H9 (cell line): Measurements from ENCODE around the gene TMC6. TPM values are rescaled to one million over a fixed set of nuclear protein-coding genes. Genes with fewer than 3 reads are reported as not detected.

ENCODE experiments used
- DNase-seq: peaks from one replicate; pipeline ENCODE4 v3.0.0-alpha.2; 2017
- H2AFZ ChIP-seq: one replicate; pipeline ENCODE4 v1.6.1; 2013; ENCODE audit warnings: mild to moderate bottlenecking, low read length, control low read depth, moderate library complexity
- H2AK5ac ChIP-seq: 2 replicates; pipeline ENCODE4 v1.6.1; 2013; ENCODE audit warnings: low read length, control low read depth, mixed read lengths; ENCODE audit not compliant: insufficient read length
- H2BK120ac ChIP-seq: one replicate; pipeline ENCODE4 v1.6.1; 2013; ENCODE audit warnings: low read depth, mild to moderate bottlenecking, low read length, control low read depth, inconsistent platforms; ENCODE audit not compliant: poor library complexity, severe bottlenecking
- H2BK12ac ChIP-seq: 2 replicates; pipeline ENCODE4 v1.6.1; 2013; ENCODE audit warnings: low read length, control low read depth, mixed read lengths, low read depth; ENCODE audit not compliant: insufficient read length
- H2BK15ac ChIP-seq: 2 replicates; pipeline ENCODE4 v1.6.1; 2013; ENCODE audit warnings: low read depth, low read length, control low read depth
- H2BK20ac ChIP-seq: one replicate; pipeline ENCODE4 v1.6.1; 2013; ENCODE audit warnings: low read depth, mild to moderate bottlenecking, low read length, control low read depth, inconsistent platforms; ENCODE audit not compliant: poor library complexity, severe bottlenecking
- H2BK5ac ChIP-seq: 2 replicates; pipeline ENCODE4 v1.6.1; 2013; ENCODE audit warnings: low read length, control low read depth, mixed read lengths; ENCODE audit not compliant: insufficient read length
- H3K14ac ChIP-seq: 2 replicates; pipeline ENCODE4 v1.6.1; 2013; ENCODE audit warnings: low read length, control low read depth; ENCODE audit not compliant: insufficient read depth
- H3K18ac ChIP-seq: 2 replicates; pipeline ENCODE4 v1.6.1; 2013; ENCODE audit warnings: low read depth, mild to moderate bottlenecking, mixed read lengths, low read length, control low read depth; ENCODE audit not compliant: insufficient read length
- H3K23ac ChIP-seq: 2 replicates; pipeline ENCODE4 v1.6.1; 2013; ENCODE audit warnings: low read length, control low read depth, mixed read lengths, low read depth; ENCODE audit not compliant: insufficient read length
- H3K23me2 ChIP-seq: 2 replicates; pipeline ENCODE4 v1.6.1; 2013; ENCODE audit warnings: low read depth, mild to moderate bottlenecking, mixed read lengths, low read length, control low read depth; ENCODE audit not compliant: insufficient read length, poor library complexity, severe bottlenecking
- H3K27ac ChIP-seq: 2 replicates; pipeline ENCODE4 v1.5.1; 2013; ENCODE audit warnings: low read length, control low read depth, mixed read lengths, low read depth; ENCODE audit not compliant: insufficient read length
- H3K27me3 ChIP-seq: 2 replicates; pipeline ENCODE4 v1.6.1; 2013; ENCODE audit warnings: low read length, control low read depth, inconsistent platforms; ENCODE audit not compliant: insufficient read depth
- H3K4ac ChIP-seq: 2 replicates; pipeline ENCODE4 v1.6.1; 2013; ENCODE audit warnings: low read depth, mild to moderate bottlenecking, control low read depth, inconsistent platforms, low read length, moderate library complexity
- H3K4me1 ChIP-seq: 2 replicates; pipeline ENCODE4 v1.6.1; 2013; ENCODE audit warnings: low read length, control low read depth, inconsistent platforms; ENCODE audit not compliant: insufficient read depth
- H3K4me2 ChIP-seq: 2 replicates; pipeline ENCODE4 v1.6.1; 2013; ENCODE audit warnings: low read length, control low read depth, mixed read lengths; ENCODE audit not compliant: insufficient read length, insufficient read depth
- H3K56ac ChIP-seq: 2 replicates; pipeline ENCODE4 v1.6.1; 2013; ENCODE audit warnings: low read depth, mild to moderate bottlenecking, mixed read lengths, low read length, control low read depth; ENCODE audit not compliant: insufficient read length
- H3K79me1 ChIP-seq: 2 replicates; pipeline ENCODE4 v1.6.1; 2013; ENCODE audit warnings: low read depth, mild to moderate bottlenecking, moderate library complexity, low read length, control low read depth, inconsistent platforms; ENCODE audit not compliant: insufficient read depth, poor library complexity, severe bottlenecking
- H3K79me2 ChIP-seq: 2 replicates; pipeline ENCODE4 v1.6.1; 2013; ENCODE audit warnings: low read length, control low read depth, inconsistent platforms; ENCODE audit not compliant: insufficient read depth
- H3K9ac ChIP-seq: 2 replicates; pipeline ENCODE4 v1.6.1; 2013; ENCODE audit warnings: low read length, control low read depth, mixed read lengths; ENCODE audit not compliant: insufficient read length; ENCODE audit errors: extremely low read depth
- H3K9me3 ChIP-seq: one replicate; pipeline ENCODE4 v1.6.1; 2013; ENCODE audit warnings: low read depth, low read length, inconsistent platforms; ENCODE audit not compliant: control insufficient read depth
- H3T11ph ChIP-seq: one replicate; pipeline ENCODE4 v1.6.1; 2013; ENCODE audit warnings: mild to moderate bottlenecking, low read length, control low read depth, inconsistent platforms
- H4K20me1 ChIP-seq: one replicate; pipeline ENCODE4 v1.6.1; 2013; ENCODE audit not compliant: control insufficient read depth, insufficient read length, insufficient read depth
- H4K5ac ChIP-seq: 2 replicates; pipeline ENCODE4 v1.6.1; 2013; ENCODE audit warnings: low read depth, mild to moderate bottlenecking, mixed read lengths, low read length, control low read depth; ENCODE audit not compliant: insufficient read length
- H4K8ac ChIP-seq: replicated peaks from 2 replicates; pipeline ENCODE4 v1.6.1; 2013; ENCODE audit warnings: low read length, control low read depth, mixed read lengths, low read depth; ENCODE audit not compliant: insufficient read length
- H4K91ac ChIP-seq: 2 replicates; pipeline ENCODE4 v1.6.1; 2013; ENCODE audit warnings: low read depth, mild to moderate bottlenecking, moderate library complexity, mixed read lengths, low read length, control low read depth; ENCODE audit not compliant: insufficient read length
- H3K27ac Mint-ChIP-seq, 3 experiments: 2 replicates in 2 of 3; 3 replicates in 1 of 3; pipeline ENCODE4 v1.8.0; 2020 to 2021; ENCODE audit warnings: mixed read lengths in 3 of 3, mild to moderate bottlenecking in 1 of 3, moderate library complexity in 1 of 3
- H3K27me3 Mint-ChIP-seq: 2 replicates; pipeline ENCODE4 v1.8.0; 2021; ENCODE audit warnings: low read depth, mild to moderate bottlenecking, moderate library complexity, mixed read lengths
- H3K36me3 Mint-ChIP-seq, 3 experiments: 2 replicates in 2 of 3; 3 replicates in 1 of 3; pipeline ENCODE4 v1.8.0; 2020 to 2021; ENCODE audit warnings: low read depth in 3 of 3, mixed read lengths in 3 of 3; ENCODE audit not compliant: insufficient read depth in 1 of 3
- H3K4me1 Mint-ChIP-seq, 2 experiments: 2 replicates each; pipeline ENCODE4 v1.8.0; 2020; ENCODE audit warnings: mixed read lengths in 2 of 2
- H3K4me3 Mint-ChIP-seq, 2 experiments: 2 replicates in 1 of 2; 3 replicates in 1 of 2; pipeline ENCODE4 v1.8.0; 2020 to 2021; ENCODE audit warnings: mild to moderate bottlenecking in 2 of 2, mixed read lengths in 2 of 2, moderate library complexity in 1 of 2
- H3K9me3 Mint-ChIP-seq, 2 experiments: 2 replicates in 1 of 2; 3 replicates in 1 of 2; pipeline ENCODE4 v1.8.0; 2020; ENCODE audit warnings: mild to moderate bottlenecking in 2 of 2, mixed read lengths in 2 of 2, moderate library complexity in 1 of 2
- CTCF ChIP-seq: fragments of 200-600 bp; sonication (generic); conservative IDR thresholded peaks from 3 replicates; pipeline ENCODE4 v1.8.0; 2021; ENCODE audit warnings: antibody characterized with exemption, mild to moderate bottlenecking
- WGBS: extraction: QIAGEN DNeasy Blood & Tissue Kit; methylation state at CpG from one replicate; pipeline ENCODE4 v1.1.7; 2013; ENCODE audit warnings: missing lambda C conversion rate, low lambda C conversion rate, mixed read lengths; ENCODE audit not compliant: insufficient read length; ENCODE audit errors: extremely low coverage; 5-methylcytosine and 5-hydroxymethylcytosine counted together
- total RNA-seq: library from RNA; stranded (reverse); gene quantifications from 2 replicates; pipeline ENCODE4 v1.2.1, GENCODE V29; 2021

The TMC6 gene
- total RNA-seq, 1 experiment from 2014 or later = 86.8 TPM

GRCh38 chr17:78144736-78145641, 16.4 kb upstream of the TMC6 start:
- H3T11ph ChIP-seq = no peak overlapping the region
- H3K4me1 Mint-ChIP-seq = peaks cover 3 to 9% of the 10 kb centered on the region in 2 experiments; a peak in 2 of 4 replicates
- no peaks in the 10 kb centered on the region for H3K79me2 ChIP-seq
- no peak overlapping the region for H3K4me3 Mint-ChIP-seq
- H3K4me1 ChIP-seq = no peaks in the 10 kb centered on the region
- H2BK5ac ChIP-seq = no peak overlapping the region
- H3K27me3 Mint-ChIP-seq = peaks cover 2% of the 10 kb centered on the region; the same call in 1 of the 2 replicates
- H2AK5ac ChIP-seq = no peak overlapping the region
- no peaks in the 10 kb centered on the region for H3K9me3 ChIP-seq
- no peak overlapping the region for H3K4me2 ChIP-seq
- H2BK12ac ChIP-seq = no peak overlapping the region
- H3K18ac ChIP-seq = no peak overlapping the region
- no peaks in the 10 kb centered on the region for H3K79me1 ChIP-seq
- no peaks in the 10 kb centered on the region for H3K23me2 ChIP-seq
- DNase-seq = no peak
- H3K9ac ChIP-seq = no peak overlapping the region
- no peak overlapping the region for H2BK120ac ChIP-seq
- H2BK20ac ChIP-seq = no peak overlapping the region
- H3K27me3 ChIP-seq = no peaks in the 10 kb centered on the region
- no peak overlapping the region for H3K23ac ChIP-seq
- no peak overlapping the region for H4K8ac ChIP-seq
- H2AFZ ChIP-seq = no peak overlapping the region
- no peak overlapping the region for H3K27ac ChIP-seq
- H3K27ac Mint-ChIP-seq = no peak overlapping the region
- H4K5ac ChIP-seq = no peak overlapping the region
- H3K56ac ChIP-seq = no peak overlapping the region
- H3K36me3 Mint-ChIP-seq = no peaks in the 10 kb centered on the region
- H4K91ac ChIP-seq = no peak overlapping the region
- H3K14ac ChIP-seq = no peak overlapping the region; the same call in 1 of the 2 replicates
- no peak for TF ChIP-seq CTCF
- H3K9me3 Mint-ChIP-seq = no peaks in the 10 kb centered on the region
- H2BK15ac ChIP-seq = no peak overlapping the region
- H3K4ac ChIP-seq = no peak overlapping the region
- no peaks in the 10 kb centered on the region for H4K20me1 ChIP-seq
- no CpG with 5 or more reads among the region's 18 CpGs for WGBS
